Activated effector memory CD4-positive, alpha-beta T cell treated with Interleukin-2 at 50 U/mL for 16 hours (primary cell): ENCODE results near the gene SNX4.
A peak's percentile ranks its signal among the peaks of the same experiment; 100 is the strongest.
"Not testable (repeated sequence)": the region's sequence is repeated elsewhere in the genome, so short reads cannot be mapped to it uniquely, and the experiment has no call there.

Experiments
- DNase-seq: peaks from one replicate; pipeline ENCODE4 v3.0.0-alpha.2; 2020

The SNX4 gene

DNA sequence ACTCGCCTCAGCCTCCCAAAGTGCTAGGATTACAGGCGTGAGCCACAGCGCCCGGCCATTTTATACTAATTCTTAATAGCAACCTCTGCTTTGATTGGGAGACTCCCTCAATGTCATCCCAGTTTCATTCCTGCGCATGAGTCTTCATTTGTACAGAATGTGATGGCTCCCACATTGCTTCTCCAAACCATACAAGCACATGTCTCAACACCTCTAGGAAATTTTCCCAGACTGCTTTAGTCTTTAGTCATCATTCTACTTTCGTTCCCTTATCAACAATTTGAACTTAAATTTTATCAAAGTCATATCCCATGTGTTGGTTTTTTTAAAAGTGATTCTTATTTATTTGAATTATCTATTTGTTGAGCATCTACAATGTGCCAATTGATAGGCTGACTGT is 58.1 kb downstream of the SNX4 start:
- no peak for DNase-seq

DNA sequence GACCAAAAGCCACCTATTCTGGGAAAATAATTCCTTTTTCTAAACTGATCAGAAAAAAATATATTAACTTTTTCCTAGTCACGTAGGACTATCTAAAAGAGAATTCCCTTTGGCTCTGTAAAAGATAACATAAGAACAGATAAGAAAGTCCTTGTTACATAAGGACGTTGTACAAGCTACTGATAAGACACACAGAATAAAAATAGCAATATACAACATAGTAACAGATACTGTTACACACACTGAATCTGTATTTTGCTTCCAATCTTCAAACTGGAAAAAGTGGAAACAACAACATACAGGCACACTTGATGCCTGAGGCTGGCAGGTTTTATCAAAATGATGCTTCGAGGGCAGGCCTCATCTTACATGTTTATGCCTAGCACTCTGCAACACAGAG is 59.8 kb downstream of the SNX4 start:
- no peak for DNase-seq

DNA sequence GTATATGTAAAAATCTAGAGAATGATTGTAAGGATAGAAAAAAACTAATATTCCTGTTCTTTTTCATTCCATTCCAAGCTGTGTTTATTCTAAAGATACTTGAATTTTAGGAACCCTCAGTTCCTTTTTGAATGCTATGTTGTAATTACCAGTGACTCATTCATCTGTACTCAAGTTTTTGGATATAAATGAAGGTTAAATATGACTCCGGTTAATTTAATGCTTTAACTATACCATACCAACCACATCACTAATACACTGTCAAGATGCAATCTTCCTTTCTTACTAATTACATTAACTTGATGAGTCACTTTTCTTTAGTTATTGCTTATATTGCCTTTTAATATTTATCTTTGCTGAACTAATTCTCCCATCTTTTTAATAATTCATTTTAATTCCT is 76.1 kb downstream of the SNX4 start:
- DNase-seq, result no peak

DNA sequence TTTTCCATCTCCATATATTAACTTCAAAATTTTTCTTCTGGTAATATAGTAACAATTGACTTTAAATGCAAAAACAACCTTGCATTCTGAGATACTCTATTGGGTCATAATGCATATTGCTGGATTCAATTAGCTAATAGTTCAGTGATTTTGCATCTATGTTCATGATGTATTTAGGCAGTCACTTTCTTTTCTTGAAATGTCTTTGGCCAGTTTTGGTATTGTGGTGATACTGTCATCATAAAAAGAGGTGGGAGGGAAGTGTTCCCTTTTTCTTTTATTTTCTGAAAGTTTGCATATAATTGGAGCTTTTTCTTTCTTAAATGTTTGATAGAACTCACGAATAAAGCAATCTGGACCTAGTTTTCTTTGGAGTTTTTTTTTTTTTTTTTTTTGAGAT is 77.5 kb downstream of the SNX4 start:
- DNase-seq, result no peak

DNA sequence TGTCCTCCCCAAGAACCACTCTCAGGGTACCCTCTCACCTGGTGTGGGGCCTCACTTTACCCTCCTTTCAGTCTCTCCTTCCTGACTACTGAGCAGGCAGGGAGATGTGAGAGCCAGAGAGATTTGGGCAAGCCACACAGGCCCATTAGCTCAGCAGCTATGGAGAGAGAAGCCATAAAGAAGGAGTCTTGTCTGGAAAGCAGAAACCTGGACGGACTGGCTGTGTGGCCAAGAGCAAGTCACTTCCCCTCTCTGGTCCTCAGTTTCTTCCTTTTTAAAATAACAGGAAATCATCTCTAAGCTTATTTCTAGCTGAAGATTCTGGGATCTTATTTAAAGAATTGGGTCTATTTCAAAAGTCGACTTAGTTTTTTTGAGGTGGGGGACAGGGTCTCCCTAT is 79.0 kb downstream of the SNX4 start:
- DNase-seq, result no peak

DNA sequence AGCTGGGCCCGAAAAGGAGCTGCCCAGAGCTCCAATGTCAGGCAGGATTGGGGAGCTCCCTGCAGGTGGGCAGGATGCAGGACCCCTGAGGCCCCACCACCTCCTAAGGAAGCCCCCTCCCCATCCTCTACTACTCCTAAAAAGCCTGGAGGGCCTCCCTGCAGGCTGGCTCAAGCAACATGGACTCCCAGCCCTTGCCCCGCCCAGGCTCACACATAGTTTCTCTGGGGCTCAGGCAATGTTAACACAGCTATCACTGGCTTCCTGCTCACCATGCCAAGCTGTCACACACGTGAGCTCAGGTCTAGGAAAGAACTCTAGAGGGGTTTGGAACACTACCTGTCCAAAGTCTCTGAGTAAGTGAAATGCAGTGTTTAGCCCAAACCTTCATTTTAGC is 79.4 kb downstream of the SNX4 start:
- DNase-seq, result no peak

DNA sequence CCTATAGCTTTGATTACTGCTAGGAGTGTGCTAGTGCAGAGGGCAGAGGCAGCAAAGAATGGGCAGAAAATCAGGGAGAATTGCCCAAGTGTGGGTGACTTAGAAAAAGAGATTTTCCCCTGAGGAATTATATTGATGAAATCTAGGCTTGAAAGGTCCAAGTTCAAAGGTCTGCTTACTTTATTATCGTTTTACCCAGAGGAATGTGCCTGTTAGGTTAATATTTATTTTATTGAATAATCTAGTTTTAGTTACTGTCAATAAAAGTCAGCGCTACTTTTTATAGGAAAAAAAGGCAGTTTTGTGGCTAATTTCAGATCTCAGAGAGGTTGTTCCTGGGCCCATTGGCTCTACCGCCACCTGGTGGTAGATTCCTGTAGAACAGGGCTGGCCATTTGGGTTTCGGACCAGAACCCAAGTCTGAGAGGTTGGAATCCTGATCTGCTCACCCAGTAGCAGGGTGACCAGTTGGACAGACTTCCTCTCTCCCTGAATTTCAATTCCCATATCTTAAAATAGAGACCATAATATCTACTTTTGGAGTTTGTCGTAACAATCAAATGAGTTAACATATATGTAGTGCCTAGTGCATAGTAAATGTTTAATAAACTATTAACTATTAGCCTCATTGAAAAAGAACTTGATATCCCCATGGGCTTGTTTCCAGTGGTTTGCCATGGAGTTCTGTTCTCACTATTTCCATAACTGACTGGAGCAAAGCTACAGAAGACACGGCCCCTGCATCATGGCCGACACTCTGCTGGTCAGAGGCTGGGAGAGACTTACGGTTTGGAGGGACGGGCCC is 82.2 kb downstream of the SNX4 start:
- DNase-seq, result peak; percentile 33

DNA sequence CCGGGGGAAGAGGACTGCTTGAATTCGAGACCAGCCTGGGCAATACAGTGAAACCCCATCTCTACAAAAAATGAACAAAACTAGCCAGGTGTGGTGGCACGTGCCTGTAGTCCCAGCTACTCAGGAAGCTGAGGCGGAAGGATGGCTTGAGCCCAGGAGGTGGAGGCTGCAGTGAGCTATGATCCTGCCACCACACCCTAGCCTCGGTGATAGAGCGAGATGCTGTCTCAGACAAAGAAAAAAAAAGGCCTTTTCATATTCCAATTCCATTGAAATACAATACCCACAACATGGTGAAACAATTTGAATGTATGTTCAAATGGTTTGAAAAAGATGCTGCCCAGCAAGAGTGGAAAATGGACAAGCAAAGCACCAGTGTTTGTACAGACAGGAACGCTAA is 83.1 kb downstream of the SNX4 start:
- DNase-seq, result no peak

DNA sequence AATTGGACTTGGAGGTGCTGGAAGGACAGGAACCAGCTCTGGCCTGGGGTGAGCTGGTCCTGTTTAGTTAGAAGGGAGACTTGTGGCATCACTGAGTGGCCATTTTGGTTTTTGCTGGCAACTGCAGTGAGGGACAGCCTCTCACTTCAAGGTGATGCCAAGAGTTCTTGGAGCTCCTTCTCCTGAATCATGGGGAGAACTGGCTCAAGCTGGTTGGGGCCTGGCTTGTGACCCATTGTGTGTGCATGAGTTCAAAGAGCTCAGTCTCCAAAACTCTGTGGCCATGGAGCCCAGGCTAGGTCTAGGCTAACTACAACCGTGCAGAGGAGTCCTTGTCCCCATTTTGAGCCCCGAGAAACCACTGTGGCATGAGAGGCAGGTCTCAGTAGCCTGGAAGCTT is 84.8 kb downstream of the SNX4 start:
- no peak for DNase-seq

DNA sequence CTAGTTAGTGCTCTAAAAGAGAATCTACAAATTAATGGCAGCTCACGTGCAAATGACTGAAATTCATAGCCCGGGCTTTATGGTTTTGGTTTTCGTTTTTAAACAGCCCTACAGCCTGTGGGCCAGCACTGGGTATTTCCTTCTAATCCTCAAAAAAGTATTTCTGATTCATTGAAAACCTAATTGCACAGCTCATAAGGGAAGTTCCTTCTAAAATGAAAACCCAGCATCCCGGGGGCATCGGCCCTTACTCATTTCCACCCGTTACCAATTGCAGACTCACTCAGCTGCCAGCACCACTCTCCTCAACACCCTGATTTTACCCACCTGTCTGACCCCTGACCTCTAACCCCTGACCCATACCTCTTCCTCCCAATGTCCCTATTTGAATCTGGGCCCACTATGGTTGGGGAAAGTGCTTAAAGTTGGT is 85.4 kb downstream of the SNX4 start:
- DNase-seq, result no peak

DNA sequence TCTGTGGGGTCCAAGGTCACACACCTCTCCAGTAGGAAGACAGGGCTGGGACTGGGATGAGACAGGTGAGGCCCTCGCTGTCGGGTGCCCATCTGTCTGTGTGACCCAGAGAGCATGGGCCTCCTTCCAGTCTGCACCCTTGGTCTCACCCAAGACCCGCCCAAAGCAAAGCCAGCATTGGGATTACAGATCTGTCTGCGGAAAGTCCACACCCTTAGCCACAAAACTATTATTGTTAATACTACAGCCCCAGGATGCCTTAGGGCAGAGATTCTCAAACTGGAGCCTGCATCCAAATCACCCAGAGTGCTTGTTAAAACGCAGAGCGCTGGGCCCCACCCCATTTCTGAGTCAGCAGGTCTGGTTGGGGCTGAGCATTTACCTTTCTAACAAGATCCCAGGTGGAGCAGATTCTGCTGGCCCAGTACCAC is 86.4 kb downstream of the SNX4 start:
- no peak for DNase-seq

DNA sequence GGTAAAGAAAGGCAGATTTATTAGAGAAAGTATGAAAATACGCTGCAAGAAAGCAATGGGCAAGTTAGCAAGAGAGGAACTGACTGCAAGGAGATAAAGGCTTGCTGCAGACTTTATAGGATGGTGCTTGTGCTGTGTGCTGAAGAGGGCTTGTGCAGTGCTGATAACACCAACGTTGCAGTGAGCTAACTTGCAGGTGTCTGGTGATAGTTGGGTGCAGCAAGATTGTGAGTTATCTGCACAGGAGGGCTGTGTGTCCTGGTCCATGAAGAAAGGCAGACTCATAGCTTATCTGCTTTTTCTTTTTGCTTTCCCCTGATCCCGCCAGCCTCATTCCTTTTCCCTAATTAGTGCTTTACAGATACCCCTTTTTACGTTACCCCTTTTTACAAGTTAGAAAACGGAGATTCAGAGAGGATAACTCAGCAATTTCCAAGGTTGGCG is 86.9 kb downstream of the SNX4 start:
- DNase-seq, result no peak

DNA sequence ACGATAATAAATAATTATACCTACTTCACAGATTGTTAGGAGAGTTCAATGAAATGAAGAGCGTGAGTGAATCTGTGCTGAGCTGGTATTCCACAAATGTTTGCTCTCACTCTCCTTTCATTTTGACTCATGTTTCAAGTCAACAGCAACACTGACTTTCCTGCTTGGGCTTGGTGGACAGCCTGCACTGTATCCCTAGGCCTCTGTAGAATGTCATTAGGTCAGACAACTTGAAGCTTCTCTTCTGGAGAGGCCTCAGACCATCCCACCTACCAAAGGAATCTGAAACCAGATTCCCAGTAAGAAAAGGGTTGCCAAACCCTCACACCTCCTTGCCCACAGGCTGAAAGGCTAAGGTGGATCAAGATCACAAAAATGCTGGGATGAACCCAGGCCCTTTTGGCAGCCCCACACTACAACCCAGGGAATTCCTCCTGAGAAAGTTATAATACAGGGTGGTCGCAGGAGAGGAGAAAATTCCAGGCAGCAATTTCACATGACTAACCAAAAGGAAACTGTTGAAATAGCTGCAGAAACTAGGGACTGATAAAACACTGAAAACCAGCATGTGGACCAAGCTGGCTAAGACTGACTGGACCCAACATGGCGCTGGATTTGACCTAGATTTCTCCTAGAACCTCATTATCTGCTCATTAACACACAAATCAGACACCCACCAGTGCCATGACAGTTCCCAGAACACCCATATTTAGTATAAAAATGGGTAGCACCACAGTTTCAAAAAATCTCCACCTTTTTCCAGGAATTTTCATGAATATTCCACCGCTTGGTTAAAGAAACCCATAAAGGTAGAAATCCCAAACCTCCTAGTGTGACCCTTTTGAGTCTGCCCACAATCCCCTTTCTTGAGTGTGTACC is 87.9 kb downstream of the SNX4 start:
- DNase-seq, result no peak

DNA sequence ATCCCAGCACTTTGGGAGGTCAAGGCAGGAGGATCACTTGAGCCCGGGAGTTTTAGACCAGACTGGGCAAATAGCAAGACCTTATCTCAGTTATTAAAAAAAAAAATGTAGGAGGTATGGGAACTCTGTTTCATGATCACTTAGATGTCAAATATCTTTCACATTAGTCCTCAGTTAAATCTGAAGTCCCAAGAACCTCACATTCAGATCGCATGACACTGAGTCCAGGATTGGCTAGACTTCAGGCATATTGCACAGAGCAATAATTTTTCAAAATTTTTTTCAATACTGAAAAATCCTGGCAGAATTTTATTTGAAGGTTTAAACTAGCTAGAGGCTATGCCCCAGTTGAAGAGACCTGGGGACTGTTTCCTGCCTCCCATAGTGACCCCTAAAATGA is 88.6 kb downstream of the SNX4 start:
- no peak for DNase-seq

DNA sequence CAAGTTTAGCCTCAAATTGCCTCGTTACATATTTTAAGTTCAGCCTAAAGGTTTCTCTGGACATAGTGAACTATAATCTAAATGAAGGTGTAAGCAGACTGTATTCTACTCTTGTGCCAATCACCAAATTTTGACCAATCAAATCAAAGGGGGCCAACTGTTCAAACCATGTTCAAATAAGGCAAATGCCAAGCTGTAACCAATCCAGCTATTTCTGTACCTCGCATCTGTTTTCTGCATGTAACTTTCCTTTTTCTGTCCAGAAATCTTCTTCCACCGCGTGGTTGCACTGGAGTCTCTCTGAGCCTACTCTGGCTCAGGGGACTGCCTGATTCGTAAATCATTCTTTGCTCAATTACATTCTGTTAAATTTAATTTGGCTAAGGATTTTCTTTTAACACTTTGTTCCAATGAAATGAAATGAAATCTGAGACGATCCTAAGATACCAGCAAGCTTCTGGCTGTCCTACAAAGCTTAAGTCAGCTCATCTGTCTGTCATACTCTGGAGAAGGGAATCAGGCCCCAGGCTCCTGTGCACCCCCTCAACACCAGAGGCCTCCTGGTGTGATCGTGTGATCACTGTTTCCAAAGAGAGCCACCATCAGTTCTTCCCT is 91.7 kb downstream of the SNX4 start:
- DNase-seq, result no peak

DNA sequence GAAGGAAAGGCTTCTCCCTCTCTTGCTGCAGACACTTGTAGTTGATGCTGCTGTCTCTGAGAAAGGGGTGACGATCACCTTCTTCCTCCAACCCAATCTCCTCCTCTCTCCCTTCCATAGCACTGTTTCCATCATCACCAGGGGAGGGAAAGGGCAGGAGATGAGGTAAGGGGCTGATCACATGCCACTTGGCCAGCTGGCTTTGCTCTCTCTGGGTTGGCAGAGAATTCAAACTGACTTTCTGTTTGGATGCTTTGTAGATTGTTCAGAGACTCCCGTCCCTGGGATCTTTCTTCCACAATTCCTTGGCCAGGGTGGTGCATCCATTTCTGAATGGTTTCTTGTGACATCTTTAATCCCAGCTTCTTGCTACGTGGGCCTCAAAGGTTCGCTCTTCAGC is 101.7 kb downstream of the SNX4 start:
- DNase-seq, result no peak

DNA sequence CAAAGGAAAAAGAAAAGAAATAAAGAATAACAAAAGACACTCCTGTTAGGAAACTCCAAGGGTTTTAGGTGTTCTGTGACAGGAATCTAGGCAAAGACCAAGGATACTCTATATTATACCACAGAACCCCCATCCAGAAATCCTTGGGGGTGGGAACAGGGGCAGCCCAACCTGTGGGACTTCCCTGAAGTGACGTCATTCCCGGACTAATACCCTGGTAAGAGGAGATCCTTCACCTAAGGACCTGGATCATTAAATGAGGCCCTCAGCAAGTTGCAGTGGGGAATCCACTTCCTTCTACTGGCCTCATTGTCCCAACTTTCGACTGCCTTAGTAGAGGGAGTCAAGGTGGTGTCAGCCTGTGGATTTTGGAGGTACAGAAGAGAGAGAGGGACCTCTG is 103.8 kb downstream of the SNX4 start:
- DNase-seq, result no peak

DNA sequence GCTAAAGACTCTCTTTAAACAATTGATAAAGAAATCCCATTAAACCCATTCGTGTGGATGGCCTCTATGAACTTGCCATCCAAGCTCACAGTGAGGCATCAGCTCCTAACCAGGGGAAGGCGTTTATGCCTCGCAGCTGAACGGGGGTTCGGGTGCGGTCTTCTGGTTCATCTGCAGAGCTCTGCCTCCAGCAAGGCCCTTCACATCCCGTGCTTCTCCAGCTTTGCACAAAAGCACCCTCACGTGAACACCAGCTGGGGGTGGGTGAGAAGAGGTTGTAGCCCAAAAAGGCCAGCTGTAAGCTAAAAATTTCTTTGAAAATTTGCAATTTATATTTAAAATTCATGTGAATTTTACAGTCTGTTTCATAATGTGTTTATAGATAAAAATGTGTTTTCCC is 105.3 kb downstream of the SNX4 start:
- DNase-seq, result no peak

DNA sequence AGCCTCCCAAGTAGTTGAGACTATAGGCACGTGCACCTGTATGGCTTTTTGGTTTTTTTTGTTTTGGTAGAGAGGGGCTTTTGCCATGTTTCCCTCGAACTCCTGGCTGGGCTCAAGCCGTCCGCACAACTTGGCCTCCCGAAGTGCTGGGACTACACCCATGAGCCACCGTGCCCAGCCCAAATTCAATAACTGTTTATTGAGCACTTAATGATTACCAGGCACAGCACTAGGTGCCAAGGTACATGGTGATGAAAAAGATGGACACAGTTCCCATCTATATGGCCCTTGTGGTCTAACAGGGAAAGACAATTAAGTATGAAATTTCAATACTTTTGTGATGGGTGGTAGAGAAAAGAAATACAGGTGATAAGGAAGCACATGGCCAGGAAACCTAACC is 109.1 kb downstream of the SNX4 start:
- DNase-seq, result no peak

DNA sequence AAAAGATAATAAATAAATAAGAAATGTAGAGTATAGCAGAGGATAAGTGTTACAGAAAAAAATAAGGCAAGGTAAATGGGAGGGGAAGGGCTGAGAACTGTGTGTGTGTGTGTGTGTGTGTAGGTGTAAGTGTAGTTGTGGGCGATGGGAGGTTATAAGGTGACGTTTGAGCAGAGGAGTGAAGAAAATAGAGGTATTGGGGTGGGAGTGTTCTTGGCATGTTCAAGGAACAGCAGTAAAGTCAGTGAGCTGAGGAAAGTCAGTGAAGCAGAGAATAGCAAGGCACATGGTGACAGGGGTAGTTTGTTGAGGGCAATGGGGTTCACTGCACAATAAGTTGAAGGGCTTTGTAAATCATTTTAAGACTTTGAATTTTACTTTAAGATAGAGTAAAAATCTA is 113.9 kb downstream of the SNX4 start:
- DNase-seq, result no peak

DNA sequence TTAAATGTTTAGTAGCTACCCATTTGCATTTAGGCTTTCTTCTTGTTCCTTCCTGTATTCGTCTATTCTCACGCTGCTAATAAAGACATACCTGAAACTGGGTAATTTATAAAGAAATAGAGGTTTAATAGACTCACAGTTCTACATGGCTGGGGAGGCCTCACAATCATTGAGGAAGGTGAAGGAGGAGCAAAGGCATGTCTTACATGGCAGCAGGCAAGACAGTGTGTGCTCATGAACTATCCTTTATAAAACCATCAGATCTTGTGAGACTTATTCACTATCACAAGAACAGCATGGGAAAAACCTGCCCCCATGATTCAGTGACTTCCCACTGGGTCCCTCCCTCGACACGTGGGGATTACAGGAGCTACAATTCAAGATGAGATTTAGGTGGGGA is 114.5 kb downstream of the SNX4 start:
- not testable (repeated sequence) for DNase-seq

DNA sequence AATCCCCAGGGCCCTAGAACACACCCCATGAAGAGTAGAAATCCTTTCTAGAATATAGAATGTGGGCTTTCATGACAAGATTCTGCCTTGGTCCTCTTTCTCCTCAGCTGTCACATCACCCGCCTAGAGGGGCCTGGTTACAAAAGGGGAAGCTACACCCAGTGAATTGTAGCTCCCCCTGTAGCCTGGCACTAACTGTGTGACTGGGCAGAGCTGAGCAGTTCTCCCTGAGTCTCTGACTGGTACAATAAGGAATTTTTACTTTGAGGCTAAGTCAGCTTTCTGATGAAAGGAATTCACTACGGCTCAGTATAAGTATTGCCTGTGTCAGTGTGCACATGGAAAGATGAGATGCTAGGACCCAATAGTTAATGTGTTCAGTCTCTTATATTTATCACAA is 116.2 kb downstream of the SNX4 start:
- DNase-seq, result no peak

DNA sequence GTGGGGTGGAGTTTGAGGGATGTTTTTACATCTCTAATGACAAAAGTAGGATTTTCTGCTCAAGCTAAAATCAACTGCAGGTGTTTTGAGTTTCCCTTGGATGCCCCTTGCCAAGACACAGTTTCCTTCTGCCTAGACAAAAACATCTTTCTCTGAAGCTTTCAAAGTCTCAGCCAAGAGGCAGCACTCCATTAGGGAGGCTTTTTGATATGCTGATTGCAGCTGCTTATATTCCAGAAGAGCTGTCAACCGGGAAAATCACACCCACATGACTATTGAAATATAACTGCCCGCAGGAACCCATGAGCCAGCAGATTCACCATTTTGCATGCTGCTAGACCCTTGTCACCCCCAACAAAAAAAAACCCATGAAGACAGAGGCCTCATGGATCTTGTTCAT is 117.4 kb downstream of the SNX4 start:
- DNase-seq, result no peak

DNA sequence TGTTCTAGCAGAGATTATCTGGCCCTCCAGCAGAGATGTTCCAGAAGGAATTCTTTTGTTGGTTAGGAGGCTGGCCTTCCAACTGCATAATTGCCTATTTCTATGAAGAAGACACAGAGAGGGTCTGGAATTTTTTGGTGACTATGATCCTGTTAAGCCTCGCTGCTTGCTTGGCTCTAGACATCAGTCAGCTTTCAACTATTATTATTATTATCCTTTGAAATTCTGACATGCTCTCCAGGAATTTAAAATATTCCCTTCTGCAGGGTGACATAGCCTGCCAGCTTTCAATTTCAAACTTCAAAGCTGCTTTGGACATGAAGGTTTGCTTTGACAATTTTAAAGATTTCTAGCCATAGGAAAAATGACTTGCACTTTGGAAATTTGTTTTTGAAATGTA is 118.6 kb downstream of the SNX4 start:
- no peak for DNase-seq
